MG63 (cell line): ENCODE results near the gene FAM120B. TPM values are rescaled to one million over a fixed set of nuclear protein-coding genes. Genes with fewer than 3 reads are reported as not detected.
A peak's percentile ranks its signal among the peaks of the same experiment; 100 is the strongest.
"Not testable (repeated sequence)": the region's sequence is repeated elsewhere in the genome, so short reads cannot be mapped to it uniquely, and the experiment has no call there.

Experiments
- DNase-seq: peaks from one replicate; pipeline ENCODE4 v3.0.0-alpha.2; 2020
- H3K27me3 ChIP-seq: fragments of 250-450 bp; sonication (Bioruptor Pico); 2 replicates; pipeline ENCODE4 v1.5.1; 2020; ENCODE audit warnings: mild to moderate bottlenecking, moderate library complexity
- H3K36me3 ChIP-seq: fragments of 250-450 bp; sonication (Bioruptor Pico); 2 replicates; pipeline ENCODE4 v1.5.1; 2020; ENCODE audit warnings: mild to moderate bottlenecking, moderate library complexity
- H3K4me3 ChIP-seq: fragments of 250-450 bp; sonication (Bioruptor Pico); 2 replicates; pipeline ENCODE4 v1.5.1; 2020; ENCODE audit warnings: mild to moderate bottlenecking, moderate library complexity
- H3K9me3 ChIP-seq: fragments of 250-450 bp; sonication (Bioruptor Pico); 2 replicates; pipeline ENCODE4 v1.5.1; 2020; ENCODE audit warnings: mild to moderate bottlenecking, moderate library complexity
- total RNA-seq: library from RNA; depleted of rRNA; stranded (reverse); fragments of >200 nt; shearing (Covaris generic); gene quantifications from 2 replicates; pipeline ENCODE4 v1.2.3, GENCODE V29; 2014; ENCODE audit warnings: low replicate concordance

FAM120B gene
- total RNA-seq, 1 experiment from 2014 or later = 11.5 TPM

DNA sequence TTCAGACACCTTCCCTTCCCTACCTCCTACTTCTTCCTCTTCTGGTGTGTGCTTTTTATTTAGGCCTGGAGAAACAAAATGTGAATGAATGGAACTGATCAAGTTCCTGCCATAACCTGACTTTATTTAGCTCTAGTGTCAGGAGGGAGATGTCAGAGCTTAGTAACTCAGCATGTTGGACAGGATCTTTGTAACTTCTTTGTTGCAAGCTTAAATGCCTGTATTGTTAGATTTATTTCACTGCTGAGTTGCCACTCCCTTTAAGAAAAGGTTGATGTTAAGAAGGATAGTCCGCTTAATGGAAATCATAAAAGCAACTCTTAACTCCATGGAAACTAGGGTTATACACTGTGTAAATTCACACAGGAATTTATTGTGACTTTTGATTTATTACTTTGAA, 2.2 kb downstream of the FAM120B start:
- peaks cover 13% of the 10 kb centered on the region for H3K36me3 ChIP-seq
- no peaks in the 10 kb centered on the region for H3K9me3 ChIP-seq
- DNase-seq = no peak
- H3K27me3 ChIP-seq = no peaks in the 10 kb centered on the region
- no peak overlapping the region for H3K4me3 ChIP-seq

DNA sequence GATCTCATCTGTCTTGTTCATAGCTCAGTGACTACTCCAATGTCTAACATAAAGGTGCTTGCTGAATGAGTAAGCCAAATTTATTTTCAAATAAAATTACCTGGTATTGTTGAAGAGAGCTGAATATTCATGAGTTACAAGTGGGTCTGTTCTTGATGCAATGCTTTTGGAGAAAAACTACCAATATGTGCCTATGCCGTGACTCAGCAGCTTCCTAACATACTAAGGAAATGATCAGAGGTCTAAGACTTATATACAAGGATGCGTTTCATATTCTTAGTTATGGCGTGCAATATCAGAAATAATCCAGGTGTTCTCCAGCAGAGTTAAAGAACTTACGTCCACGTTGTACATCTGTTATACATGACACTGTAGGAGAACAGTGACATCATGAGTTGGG, 5.1 kb downstream of the FAM120B start:
- Histone ChIP-seq H3K27me3 (no peaks in the 10 kb centered on the region), H3K36me3 (peaks cover 15% of the 10 kb centered on the region), H3K9me3 (no peaks in the 10 kb centered on the region), H3K4me3 (no peak overlapping the region)
- no peak for DNase-seq

DNA sequence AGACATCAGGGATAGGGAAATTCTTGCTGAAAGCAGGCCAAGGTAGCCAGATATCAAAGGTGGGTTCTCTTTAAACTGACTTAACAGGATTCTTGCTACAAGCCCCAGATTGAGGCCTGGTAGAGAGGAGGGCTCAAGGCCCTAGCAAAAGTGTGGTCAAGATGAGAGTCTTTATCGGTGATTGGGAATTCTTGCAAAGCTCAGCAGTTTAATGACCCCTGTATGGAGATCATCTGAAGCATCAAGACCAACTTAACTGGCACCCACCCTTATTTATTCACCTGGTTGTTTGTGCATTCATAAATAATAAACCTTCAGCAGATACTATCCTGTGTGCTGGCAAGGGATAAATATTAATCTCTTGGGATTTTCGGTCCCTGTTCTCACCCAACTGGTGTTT, 6.3 kb downstream of the FAM120B start:
- Histone ChIP-seq H3K4me3 (no peak overlapping the region), H3K36me3 (peaks cover 18% of the 10 kb centered on the region), H3K9me3 (no peaks in the 10 kb centered on the region), H3K27me3 (no peaks in the 10 kb centered on the region)
- DNase-seq = no peak

DNA sequence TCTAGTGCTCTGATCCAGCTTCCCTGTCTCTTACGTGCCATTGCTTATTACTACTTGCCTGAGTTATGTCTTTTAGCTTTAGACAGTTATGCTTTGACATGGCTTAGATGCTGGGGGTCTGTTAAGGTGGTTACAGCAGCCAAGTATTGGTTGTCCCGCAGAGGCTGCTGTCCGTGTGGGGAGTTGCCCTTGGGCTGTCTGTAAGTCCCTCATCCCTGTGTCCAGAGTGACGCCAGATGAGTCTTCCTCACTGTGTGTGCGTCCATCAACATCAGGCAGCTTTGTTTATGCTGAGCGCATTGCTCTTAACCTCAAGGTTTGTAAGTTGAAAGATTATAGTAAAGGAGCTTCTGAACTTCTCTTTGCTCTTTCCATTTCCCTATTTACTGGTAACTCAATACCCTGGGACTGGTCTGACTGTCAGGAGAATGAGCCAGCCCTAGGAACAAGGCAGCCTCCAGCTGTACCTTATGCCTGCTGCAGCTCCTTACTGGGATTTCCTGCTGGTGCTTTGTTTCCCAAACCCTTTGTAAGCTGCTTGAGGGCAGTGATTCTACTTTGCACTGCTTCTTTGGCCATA, 7.2 kb downstream of the FAM120B start:
- Histone ChIP-seq H3K36me3 (peaks cover 21% of the 10 kb centered on the region), H3K4me3 (no peak overlapping the region), H3K9me3 (no peaks in the 10 kb centered on the region), H3K27me3 (no peaks in the 10 kb centered on the region)
- no peak for DNase-seq

DNA sequence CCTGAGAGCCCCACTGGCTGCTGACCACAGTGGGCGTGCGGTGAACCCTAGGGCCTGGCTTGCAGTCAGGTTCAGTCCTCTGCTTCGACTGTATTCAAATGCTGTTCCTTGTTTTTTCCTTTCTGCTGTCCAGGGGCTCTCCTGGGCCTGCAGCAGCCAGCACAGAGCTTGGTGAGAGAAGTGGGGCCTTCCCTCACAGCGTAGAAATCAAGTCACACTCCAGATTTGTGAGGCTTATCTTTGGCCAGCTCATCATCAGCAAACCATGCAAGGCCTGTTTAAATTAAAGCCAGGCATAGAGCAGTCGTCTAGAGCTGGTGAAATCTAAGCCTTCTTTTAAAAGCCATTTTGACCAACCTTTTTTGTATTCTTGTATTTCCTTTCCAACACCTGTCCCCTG, 8.4 kb downstream of the FAM120B start:
- Histone ChIP-seq H3K9me3 (no peaks in the 10 kb centered on the region), H3K36me3 (peaks cover 27% of the 10 kb centered on the region), H3K27me3 (no peaks in the 10 kb centered on the region), H3K4me3 (no peak overlapping the region)
- no peak for DNase-seq

DNA sequence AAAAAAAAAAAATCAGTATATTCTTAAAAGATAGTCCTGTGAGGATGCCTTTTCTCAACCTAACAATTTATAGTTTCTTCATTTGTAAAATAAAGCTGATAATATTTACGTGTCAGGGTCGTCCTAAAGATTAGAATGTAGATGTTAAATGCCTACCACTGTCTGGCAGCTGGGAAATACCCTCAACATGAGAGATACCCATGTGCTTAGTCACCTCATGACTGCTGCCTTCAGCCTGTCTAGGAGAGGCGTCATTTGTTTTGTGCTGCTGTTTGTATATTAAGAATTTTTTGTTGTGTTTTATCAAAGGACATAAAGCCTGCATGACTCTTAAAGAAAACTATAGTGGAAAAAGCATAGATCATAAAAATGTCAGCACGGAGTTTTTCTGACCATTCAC, 9.5 kb downstream of the FAM120B start:
- Histone ChIP-seq H3K9me3 (no peaks in the 10 kb centered on the region), H3K36me3 (peaks cover 29% of the 10 kb centered on the region), H3K27me3 (no peaks in the 10 kb centered on the region), H3K4me3 (no peak overlapping the region)
- no peak for DNase-seq

DNA sequence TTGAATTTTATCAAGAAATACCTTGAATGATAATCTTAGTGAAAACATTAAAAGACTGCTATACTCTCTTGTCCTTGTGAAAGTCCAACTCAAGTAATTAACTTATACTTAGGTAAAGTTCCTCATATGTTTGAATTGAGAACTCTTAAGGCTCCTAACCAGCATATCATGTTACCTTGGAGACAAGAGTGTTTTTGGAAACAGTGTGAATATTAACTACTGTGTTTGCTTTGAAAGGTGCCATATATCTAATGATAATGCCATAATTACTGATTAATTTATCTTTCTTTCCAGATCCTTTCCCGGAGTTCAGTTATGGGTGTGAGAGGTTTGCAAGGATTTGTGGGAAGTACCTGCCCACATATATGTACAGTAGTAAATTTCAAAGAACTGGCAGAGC, 10.5 kb downstream of the FAM120B start:
- Histone ChIP-seq H3K36me3 (peaks cover 35% of the 10 kb centered on the region), H3K27me3 (no peaks in the 10 kb centered on the region), H3K9me3 (no peaks in the 10 kb centered on the region), H3K4me3 (no peak overlapping the region)
- DNase-seq = no peak

DNA sequence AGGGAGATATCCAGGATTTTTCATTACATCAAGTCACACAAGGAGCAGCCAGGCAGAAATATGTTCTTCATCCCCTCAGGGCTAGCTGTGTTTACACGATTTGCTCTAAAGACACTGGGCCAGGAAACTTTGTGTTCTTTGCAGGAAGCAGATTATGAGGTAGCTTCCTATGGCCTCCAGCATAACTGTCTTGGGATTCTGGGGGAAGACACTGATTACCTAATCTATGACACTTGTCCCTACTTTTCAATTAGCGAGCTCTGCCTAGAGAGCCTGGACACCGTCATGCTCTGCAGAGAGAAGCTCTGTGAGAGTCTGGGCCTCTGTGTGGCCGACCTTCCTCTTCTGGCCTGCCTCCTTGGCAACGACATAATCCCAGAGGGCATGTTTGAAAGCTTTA, 11.2 kb downstream of the FAM120B start:
- H3K36me3 ChIP-seq = peaks cover 37% of the 10 kb centered on the region
- no peaks in the 10 kb centered on the region for H3K9me3 ChIP-seq
- H3K27me3 ChIP-seq = no peaks in the 10 kb centered on the region
- DNase-seq = no peak
- H3K4me3 ChIP-seq = no peak overlapping the region

DNA sequence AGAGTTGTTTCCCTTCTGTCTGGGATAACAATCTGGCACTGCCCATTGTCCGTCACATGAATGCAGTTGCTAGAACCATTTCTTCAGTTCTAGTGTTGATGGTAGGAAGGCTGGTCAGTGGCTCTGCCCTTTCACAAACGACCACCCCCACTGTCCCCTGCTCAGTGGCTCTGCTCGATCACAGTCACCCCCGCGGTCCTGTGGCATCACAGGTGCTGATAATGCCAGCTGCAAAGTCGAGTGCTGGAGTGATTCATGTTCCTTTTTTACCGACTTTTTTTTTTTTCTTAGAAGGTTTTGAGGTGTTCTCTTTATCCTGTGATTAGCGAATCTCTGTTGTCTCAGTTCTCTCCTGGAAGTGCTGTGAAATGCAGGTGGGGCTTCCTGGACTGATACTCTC, 22.8 kb downstream of the FAM120B start:
- Histone ChIP-seq H3K9me3 (no peaks in the 10 kb centered on the region), H3K36me3 (peaks cover 57% of the 10 kb centered on the region), H3K4me3 (no peak overlapping the region), H3K27me3 (no peaks in the 10 kb centered on the region)
- DNase-seq = no peak

DNA sequence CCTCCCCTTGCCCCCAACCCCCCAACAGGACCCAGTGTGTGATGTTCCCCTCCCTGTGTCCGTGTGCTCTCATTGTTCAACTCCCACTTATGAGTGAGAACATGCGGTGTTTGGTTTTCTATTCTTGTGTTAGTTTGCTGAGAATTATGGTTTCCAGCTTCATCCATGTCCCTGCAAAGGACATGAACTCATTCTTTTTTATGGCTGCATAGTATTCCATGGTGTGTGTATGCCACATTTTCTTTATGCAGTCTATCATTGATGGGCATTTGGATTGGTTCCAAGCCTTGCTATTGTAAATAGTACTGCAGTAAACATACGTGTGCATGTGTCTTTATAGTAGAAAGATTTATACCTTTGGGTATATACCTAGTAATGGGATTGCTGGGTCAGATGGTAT, 28.6 kb downstream of the FAM120B start:
- not testable (repeated sequence) for H3K9me3 ChIP-seq, DNase-seq, H3K4me3 ChIP-seq, H3K27me3 ChIP-seq
- H3K36me3 ChIP-seq = peaks cover 41% of the 10 kb centered on the region

DNA sequence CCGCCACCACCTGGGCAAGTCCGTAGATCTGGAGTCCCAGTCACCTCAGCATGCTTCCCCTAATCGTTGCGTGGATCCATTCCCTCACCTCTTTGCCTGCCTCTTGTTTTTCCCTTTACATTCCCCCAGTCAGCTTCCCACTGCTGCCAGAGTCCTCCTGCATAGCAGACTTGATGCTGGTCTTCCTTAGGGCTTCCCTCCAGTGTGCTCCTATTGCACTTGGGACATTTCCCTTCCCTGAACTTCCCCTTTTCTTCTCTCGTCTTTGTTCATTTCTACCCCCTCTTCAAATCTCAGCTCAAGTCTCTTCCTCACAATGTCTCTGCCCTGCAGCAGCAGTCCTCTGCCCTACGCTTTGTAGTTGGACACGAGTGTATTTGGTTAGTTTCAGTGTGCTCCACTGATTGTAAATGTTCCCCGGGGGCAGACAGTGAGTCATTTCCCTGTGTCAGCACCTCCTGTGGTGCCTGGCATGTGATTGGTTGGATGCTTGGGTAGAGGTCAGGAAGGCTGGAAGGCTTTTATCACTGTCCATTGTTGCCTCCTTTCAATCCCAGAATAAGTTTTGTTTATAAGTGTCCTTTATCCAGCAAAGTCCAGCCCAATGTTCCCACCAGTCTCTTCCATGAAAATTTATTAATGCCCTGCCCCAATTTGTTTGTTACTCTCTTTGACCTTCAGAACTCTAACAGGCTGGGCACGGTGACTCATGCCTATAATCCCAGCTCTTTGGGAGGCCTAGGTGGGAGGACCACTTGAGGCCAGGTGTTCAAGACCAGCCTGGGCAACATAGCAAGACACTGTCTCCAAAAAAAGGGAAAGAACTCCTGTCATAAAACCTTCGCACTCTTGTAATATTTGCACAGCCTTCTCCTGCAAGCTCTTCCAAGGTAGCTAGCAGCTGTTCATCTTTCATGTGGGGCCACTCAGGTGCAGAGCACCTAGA, 38.3 kb downstream of the FAM120B start:
- Histone ChIP-seq H3K27me3 (no peaks in the 10 kb centered on the region), H3K36me3 (peaks cover 42% of the 10 kb centered on the region), H3K9me3 (peaks cover 2% of the 10 kb centered on the region), H3K4me3 (no peak overlapping the region)
- peak; percentile 79 for DNase-seq

DNA sequence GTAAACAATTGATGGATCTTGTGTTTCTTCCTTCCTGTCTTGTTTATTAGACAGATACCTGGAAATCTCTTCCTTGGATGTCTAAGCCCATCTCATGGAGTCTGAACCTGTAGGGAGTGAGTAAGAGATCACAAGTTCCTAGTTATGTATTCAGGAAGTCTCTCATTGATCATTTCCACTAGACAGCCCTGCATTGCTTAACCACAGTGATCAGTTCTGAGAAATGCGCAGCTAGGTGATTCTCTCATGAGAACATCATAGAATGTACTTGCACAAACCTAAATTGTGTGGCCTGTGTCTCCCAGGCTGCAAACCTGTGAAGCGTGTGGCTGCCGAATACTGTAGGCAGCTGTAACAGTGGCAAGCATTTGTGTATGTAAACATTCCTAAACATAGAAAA, 39.1 kb downstream of the FAM120B start:
- H3K27me3 ChIP-seq = no peaks in the 10 kb centered on the region
- peaks cover 6% of the 10 kb centered on the region for H3K9me3 ChIP-seq
- DNase-seq = no peak
- H3K36me3 ChIP-seq = peaks cover 47% of the 10 kb centered on the region
- no peak overlapping the region for H3K4me3 ChIP-seq

DNA sequence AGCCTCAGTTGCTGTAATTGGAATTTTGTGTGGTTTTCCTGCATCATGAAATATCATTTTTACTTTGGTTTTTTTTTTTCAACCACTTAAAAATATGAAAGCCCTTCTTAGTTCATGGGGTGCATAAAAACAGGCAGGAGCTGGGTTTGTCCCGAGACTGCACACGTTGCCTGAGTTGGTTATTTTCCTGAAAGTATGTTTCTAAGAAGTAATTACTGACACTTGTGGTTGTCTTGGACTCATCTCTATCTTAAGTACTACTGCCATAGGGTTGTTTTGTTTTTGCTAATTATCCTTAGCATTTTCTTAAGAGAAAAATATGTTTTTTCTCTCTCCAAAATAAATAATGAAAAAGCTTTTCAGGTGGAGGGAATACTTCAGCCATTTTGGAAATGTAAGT, 40.1 kb downstream of the FAM120B start:
- Histone ChIP-seq H3K27me3 (no peaks in the 10 kb centered on the region), H3K9me3 (peaks cover 16% of the 10 kb centered on the region), H3K4me3 (no peak overlapping the region), H3K36me3 (peaks cover 57% of the 10 kb centered on the region)
- DNase-seq = no peak

DNA sequence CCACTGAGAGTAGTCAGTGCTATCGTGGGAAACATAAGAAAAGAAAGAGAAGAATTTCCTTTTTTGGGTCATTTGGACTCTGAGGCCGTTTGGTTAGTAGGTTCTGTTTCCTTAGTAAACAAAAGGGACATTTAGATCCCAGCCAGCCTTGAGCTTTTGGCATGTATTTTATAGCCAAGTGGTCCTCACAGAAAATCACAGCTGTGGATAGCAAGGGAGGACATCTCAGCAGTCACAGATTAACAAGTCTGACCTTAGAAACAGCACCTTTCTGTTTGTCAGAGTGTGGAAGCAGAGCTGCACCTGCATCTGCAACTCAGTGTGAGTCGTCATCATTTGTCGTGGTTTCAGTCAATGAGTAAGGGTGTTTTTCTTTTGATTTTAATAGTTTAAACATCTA, 40.5 kb downstream of the FAM120B start:
- H3K9me3 ChIP-seq = peaks cover 19% of the 10 kb centered on the region
- no peak overlapping the region for H3K4me3 ChIP-seq
- no peaks in the 10 kb centered on the region for H3K27me3 ChIP-seq
- H3K36me3 ChIP-seq = peaks cover 60% of the 10 kb centered on the region
- no peak for DNase-seq

DNA sequence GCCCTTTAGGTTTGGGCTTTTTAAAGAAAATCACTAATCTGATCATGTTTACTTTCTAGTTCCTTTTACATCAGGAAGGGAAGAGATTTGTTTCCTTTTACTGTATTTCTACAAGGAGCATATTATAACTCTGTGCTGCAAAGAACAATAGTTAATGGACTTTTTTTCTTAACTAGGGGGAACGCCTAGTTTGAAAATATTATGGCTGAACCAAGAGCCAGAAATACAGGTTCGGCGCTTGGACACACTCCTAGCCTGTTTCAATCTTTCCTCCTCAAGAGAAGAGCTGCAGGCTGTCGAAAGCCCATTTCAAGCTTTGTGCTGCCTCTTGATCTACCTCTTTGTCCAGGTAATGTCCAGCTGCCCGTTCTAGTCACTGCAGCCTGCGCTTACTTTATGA, 41.4 kb downstream of the FAM120B start:
- no peak for DNase-seq
- no peaks in the 10 kb centered on the region for H3K27me3 ChIP-seq
- H3K9me3 ChIP-seq = peaks cover 19% of the 10 kb centered on the region
- H3K36me3 ChIP-seq = peaks cover 60% of the 10 kb centered on the region
- H3K4me3 ChIP-seq = no peak overlapping the region

DNA sequence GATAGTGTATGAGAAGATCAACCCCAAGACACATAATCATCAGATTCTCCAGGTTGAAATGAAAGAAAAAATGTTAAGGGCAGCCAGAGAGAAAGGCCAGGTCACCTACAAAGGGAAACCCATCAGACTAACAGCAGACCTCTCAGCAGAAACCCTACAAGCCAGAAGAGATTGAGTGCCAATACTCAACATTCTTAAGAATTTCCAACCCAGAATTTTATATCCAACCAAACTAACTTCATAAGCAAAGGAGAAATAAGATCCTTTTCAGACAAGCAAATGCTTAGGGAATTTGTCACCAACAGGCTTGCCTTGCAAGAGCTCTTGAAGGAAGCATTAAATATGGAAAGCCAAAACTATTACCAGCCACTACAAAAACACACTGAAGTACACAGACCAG, 44.9 kb downstream of the FAM120B start:
- not testable (repeated sequence) for H3K27me3 ChIP-seq, DNase-seq, H3K4me3 ChIP-seq
- Histone ChIP-seq H3K36me3 (peaks cover 45% of the 10 kb centered on the region), H3K9me3 (peaks cover 27% of the 10 kb centered on the region)

DNA sequence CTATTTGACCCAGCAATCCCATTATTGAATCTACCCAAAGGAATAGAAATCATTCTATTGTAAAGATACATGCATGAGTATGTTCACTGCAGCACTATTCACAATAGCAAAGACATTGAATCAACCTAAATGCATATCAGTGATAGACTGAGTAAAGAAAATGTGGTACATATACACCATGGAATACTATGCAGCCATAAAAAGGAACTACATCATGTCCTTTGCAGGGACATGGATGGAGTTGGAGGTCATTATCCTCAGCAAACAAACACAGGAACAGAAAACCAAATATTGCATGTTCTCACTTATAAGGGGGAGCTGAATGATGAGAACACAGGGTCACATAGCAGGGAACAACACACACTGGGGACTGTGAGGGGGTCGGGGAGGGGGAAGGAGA, 48.6 kb downstream of the FAM120B start:
- H3K27me3 ChIP-seq, DNase-seq, H3K4me3 ChIP-seq: not testable (repeated sequence)
- peaks cover 23% of the 10 kb centered on the region for H3K36me3 ChIP-seq
- H3K9me3 ChIP-seq = peaks cover 24% of the 10 kb centered on the region

DNA sequence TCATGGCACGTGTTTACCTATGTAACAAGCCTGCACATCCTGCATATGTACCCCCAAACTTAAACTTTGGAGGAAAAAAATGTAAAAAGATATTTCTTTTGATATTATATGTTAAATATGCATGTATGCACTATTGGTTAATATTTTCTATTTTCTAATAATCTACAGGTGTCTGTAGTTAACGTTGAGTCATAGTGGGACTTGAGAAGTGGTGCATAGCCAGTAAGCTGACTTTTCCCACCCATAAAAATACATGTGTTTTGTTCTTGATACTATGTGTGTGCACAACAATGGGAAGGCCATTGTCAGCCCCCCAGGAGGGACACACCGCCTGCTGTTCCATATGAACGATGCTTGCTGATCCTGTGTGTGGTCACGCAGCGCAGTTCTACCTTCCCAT, 49.1 kb downstream of the FAM120B start:
- Histone ChIP-seq H3K9me3 (peaks cover 20% of the 10 kb centered on the region), H3K36me3 (peaks cover 19% of the 10 kb centered on the region), H3K4me3 (no peak overlapping the region), H3K27me3 (no peaks in the 10 kb centered on the region)
- DNase-seq = no peak
